ENCODE data around the gene SFMBT2.
"Not testable (repeated sequence)": the region's sequence is repeated elsewhere in the genome, so short reads cannot be mapped to it uniquely, and the experiment has no call there.

Gene SFMBT2

GRCh38 chr10:7401782-7402181 lies 9.1 kb downstream of the SFMBT2 start:
- no peak for DNase-seq (ENCODE audit: low read depth, low spot score)

- no peak for DNase-seq (ENCODE audit: low read depth, low spot score)
Observed at GRCh38 chr10:7401156-7401555, 9.7 kb downstream of the SFMBT2 start.

- DNase-seq (ENCODE audit: low read depth, low spot score), result peak; percentile 5
Observed at GRCh38 chr10:7400068-7400715, 10.6 kb downstream of the SFMBT2 start.

GRCh38 chr10:7399533-7399932 lies 11.3 kb downstream of the SFMBT2 start:
- no peak for DNase-seq (ENCODE audit: low read depth, low spot score)

- DNase-seq (ENCODE audit: low read depth, low spot score), result peak; percentile 69
Observed at GRCh38 chr10:7397049-7398035, 13.5 kb downstream of the SFMBT2 start.

GRCh38 chr10:7392301-7392700 lies 18.5 kb downstream of the SFMBT2 start:
- not testable (repeated sequence) for DNase-seq (ENCODE audit: low read depth, low spot score)

- DNase-seq (ENCODE audit: low read depth, low spot score), result no peak
Observed at GRCh38 chr10:7391748-7392147, 19.1 kb downstream of the SFMBT2 start.

- not testable (repeated sequence) for DNase-seq (ENCODE audit: low read depth, low spot score)
Observed at GRCh38 chr10:7390689-7391110, 20.1 kb downstream of the SFMBT2 start.

- no peak for DNase-seq (ENCODE audit: low read depth, low spot score)
Observed at GRCh38 chr10:7389844-7390243, 21.0 kb downstream of the SFMBT2 start.

GRCh38 chr10:7389346-7389745 lies 21.5 kb downstream of the SFMBT2 start:
- no peak for DNase-seq (ENCODE audit: low read depth, low spot score)

GRCh38 chr10:7388602-7389001 lies 22.2 kb downstream of the SFMBT2 start:
- no peak for DNase-seq (ENCODE audit: low read depth, low spot score)

- not testable (repeated sequence) for DNase-seq (ENCODE audit: low read depth, low spot score)
Observed at GRCh38 chr10:7388149-7388548, 22.7 kb downstream of the SFMBT2 start.

- no peak for DNase-seq (ENCODE audit: low read depth, low spot score)
Observed at GRCh38 chr10:7385114-7385513, 25.7 kb downstream of the SFMBT2 start.

GRCh38 chr10:7383442-7383841 lies 27.4 kb downstream of the SFMBT2 start:
- DNase-seq (ENCODE audit: low read depth, low spot score), result no peak

GRCh38 chr10:7380704-7381241 lies 30.1 kb downstream of the SFMBT2 start:
- no peak for DNase-seq (ENCODE audit: low read depth, low spot score)

- no peak for DNase-seq (ENCODE audit: low read depth, low spot score)
Observed at GRCh38 chr10:7378602-7379403, 32.0 kb downstream of the SFMBT2 start.

- no peak for DNase-seq (ENCODE audit: low read depth, low spot score)
Observed at GRCh38 chr10:7377614-7378248, 33.1 kb downstream of the SFMBT2 start.

- DNase-seq (ENCODE audit: low read depth, low spot score), result no peak
Observed at GRCh38 chr10:7374795-7375194, 36.0 kb downstream of the SFMBT2 start.

- DNase-seq (ENCODE audit: low read depth, low spot score), result no peak
Observed at GRCh38 chr10:7373039-7373438, 37.8 kb downstream of the SFMBT2 start.

- no peak for DNase-seq (ENCODE audit: low read depth, low spot score)
Observed at GRCh38 chr10:7372504-7372903, 38.3 kb downstream of the SFMBT2 start.

- no peak for DNase-seq (ENCODE audit: low read depth, low spot score)
Observed at GRCh38 chr10:7370511-7370910, 40.3 kb downstream of the SFMBT2 start.
